ENCODE measurements around the gene VAV2.

VAV2 gene

GRCh38 chr9:133950192-133950591 is 41.9 kb downstream of the VAV2 start:
- DNase-seq: no peak

- DNase-seq: no peak
These were observed 42.5 kb downstream of the VAV2 start for GRCh38 chr9:133949486-133950061.

GRCh38 chr9:133948561-133949485 is 43.3 kb downstream of the VAV2 start:
- no peak for DNase-seq

- no peak for DNase-seq
These were observed 44.0 kb downstream of the VAV2 start for GRCh38 chr9:133948131-133948530.

- DNase-seq: no peak
These were observed 45.2 kb downstream of the VAV2 start for GRCh38 chr9:133946840-133947486.

- no peak for DNase-seq
These were observed 46.0 kb downstream of the VAV2 start for GRCh38 chr9:133945977-133946753.

GRCh38 chr9:133945314-133945975 is 46.7 kb downstream of the VAV2 start:
- no peak for DNase-seq

- DNase-seq: no peak
These were observed 47.4 kb downstream of the VAV2 start for GRCh38 chr9:133944746-133945135.

GRCh38 chr9:133943781-133944745 is 48.1 kb downstream of the VAV2 start:
- no peak for DNase-seq

- DNase-seq: no peak
These were observed 48.9 kb downstream of the VAV2 start for GRCh38 chr9:133943036-133943780.

- DNase-seq: no peak
These were observed 49.7 kb downstream of the VAV2 start for GRCh38 chr9:133942206-133942975.

GRCh38 chr9:133939845-133940244 is 52.3 kb downstream of the VAV2 start:
- no peak for DNase-seq

GRCh38 chr9:133939171-133939785 is 52.8 kb downstream of the VAV2 start:
- DNase-seq: no peak

GRCh38 chr9:133938753-133939152 is 53.4 kb downstream of the VAV2 start:
- DNase-seq: no peak

GRCh38 chr9:133938086-133938485 is 54.0 kb downstream of the VAV2 start:
- DNase-seq: no peak

GRCh38 chr9:133937120-133937519 is 55.0 kb downstream of the VAV2 start:
- no peak for DNase-seq

- no peak for DNase-seq
These were observed 56.7 kb downstream of the VAV2 start for GRCh38 chr9:133935328-133936005.

- no peak for DNase-seq
These were observed 57.5 kb downstream of the VAV2 start for GRCh38 chr9:133934482-133935232.
